SU-DHL-6 (cell line): ENCODE results near the gene OLR1.

ENCODE experiments used
- CTCF ChIP-seq: fragments of 200-600 bp; sonication (generic); IDR thresholded peaks from one replicate; pipeline ENCODE4 v1.5.1; 2017; ENCODE audit warnings: antibody characterized with exemption, mild to moderate bottlenecking, low read length, moderate library complexity; ENCODE audit not compliant: insufficient read depth, poor library complexity, severe bottlenecking
- EZH2phosphoT487 ChIP-seq: fragments of 200-600 bp; sonication (generic), shearing (Covaris generic); conservative IDR thresholded peaks from 2 replicates; pipeline ENCODE4 v1.6.1; 2018; ENCODE audit warnings: mild to moderate bottlenecking, antibody characterized with exemption, low read length, moderate library complexity, mixed read lengths

DNA sequence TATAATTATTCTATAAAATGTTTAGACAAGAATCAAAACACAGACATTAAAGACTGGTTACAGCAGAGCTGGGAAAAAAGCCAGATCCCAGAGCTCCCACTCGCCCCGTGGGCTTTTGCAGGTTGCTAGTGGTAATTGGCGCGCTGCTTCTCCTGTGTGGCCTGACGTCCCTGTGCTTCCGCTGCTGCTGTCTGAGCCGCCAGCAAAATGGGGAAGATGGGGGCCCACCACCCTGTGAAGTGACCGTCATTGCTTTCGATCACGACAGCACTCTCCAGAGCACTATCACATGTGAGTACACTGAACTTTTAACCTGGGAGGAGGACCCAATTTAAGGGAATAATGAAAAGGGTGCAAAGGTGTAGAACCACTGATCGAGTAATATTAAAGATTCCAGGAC is 14.4 kb upstream of the OLR1 start:
- TF ChIP-seq CTCF (no peak), EZH2phosphoT487 (no peak)
